Skeletal muscle satellite cell (primary cell): ENCODE measurements around the gene DAB1.

Experiments
- H3K27me3 ChIP-seq: 2 replicates; pipeline ENCODE4 v1.7.0; 2013; ENCODE audit warnings: low read length; ENCODE audit not compliant: control insufficient read depth, insufficient read depth
- H3K36me3 ChIP-seq: 2 replicates; pipeline ENCODE4 v1.7.0; 2013; ENCODE audit warnings: mild to moderate bottlenecking, control low read depth, low read length; ENCODE audit not compliant: insufficient read depth
- H3K4me1 ChIP-seq: 2 replicates; pipeline ENCODE4 v1.7.0; 2013; ENCODE audit warnings: low read length; ENCODE audit not compliant: control insufficient read depth, insufficient read depth
- H3K4me2 ChIP-seq: 2 replicates; pipeline ENCODE4 v1.7.0; 2013; ENCODE audit warnings: mild to moderate bottlenecking, low read length
- H3K4me3 ChIP-seq: 2 replicates; pipeline ENCODE4 v1.7.0; 2013; ENCODE audit warnings: low read length
- H3K9ac ChIP-seq: 2 replicates; pipeline ENCODE4 v1.7.0; 2013; ENCODE audit warnings: mild to moderate bottlenecking, low read depth, low read length, moderate library complexity
- H3K9me3 ChIP-seq: replicated peaks from 2 replicates; pipeline ENCODE4 v1.7.0; 2013; ENCODE audit warnings: mild to moderate bottlenecking, control low read depth, low read length

Gene DAB1

DNA sequence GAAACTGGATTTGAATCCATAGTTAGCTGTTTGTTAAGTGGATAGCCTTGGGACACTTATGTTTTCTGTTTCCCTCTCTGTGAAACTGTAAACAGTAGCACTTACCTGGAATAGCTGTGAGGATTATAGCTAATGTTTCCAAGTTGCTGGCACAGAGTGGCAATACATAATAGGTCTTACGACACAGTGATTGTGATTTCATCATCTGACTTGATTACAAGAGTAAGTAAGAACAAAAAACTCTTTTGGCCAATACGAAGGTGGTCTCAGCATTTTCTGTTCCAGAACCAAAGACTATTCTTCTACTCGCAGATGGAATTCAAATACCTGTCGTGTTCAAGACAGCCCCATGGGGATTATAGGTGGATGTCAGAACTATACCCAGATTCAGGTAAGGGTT, 460.2 kb downstream of the DAB1 start:
- H3K27me3 ChIP-seq: peaks cover 3% of the 10 kb centered on the region

DNA sequence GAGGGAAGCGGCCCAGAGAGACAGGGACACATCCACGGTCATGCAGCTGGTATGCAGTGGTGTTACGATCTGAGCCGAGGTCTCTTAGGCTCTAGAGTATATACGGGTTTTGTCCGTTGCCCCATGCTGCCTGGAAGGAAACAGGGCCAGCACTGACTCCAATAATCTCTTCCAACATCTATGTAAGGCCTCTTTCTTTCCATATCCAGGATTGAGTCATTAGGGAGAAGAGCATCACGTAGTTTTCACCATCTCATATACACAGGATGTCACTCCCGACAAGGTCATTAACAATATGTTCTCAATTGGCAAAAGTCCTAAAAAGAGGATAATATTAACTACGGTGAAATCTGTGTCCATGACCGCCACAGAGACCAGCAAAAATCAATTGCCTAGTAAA, 462.4 kb downstream of the DAB1 start:
- Histone ChIP-seq H3K27me3 (peaks cover 3% of the 10 kb centered on the region), H3K36me3 (no peaks in the 10 kb centered on the region), H3K9me3 (no peaks in the 10 kb centered on the region), H3K4me2 (no peak overlapping the region), H3K4me3 (no peak overlapping the region), H3K4me1 (no peaks in the 10 kb centered on the region), H3K9ac (no peak overlapping the region)

More for the DNA sequence above, 460.2 kb downstream of the DAB1 start:
- Histone ChIP-seq H3K36me3 (no peaks in the 10 kb centered on the region), H3K4me3 (no peak overlapping the region), H3K4me1 (no peaks in the 10 kb centered on the region), H3K4me2 (no peak overlapping the region), H3K9ac (no peak overlapping the region), H3K9me3 (no peaks in the 10 kb centered on the region)

DNA sequence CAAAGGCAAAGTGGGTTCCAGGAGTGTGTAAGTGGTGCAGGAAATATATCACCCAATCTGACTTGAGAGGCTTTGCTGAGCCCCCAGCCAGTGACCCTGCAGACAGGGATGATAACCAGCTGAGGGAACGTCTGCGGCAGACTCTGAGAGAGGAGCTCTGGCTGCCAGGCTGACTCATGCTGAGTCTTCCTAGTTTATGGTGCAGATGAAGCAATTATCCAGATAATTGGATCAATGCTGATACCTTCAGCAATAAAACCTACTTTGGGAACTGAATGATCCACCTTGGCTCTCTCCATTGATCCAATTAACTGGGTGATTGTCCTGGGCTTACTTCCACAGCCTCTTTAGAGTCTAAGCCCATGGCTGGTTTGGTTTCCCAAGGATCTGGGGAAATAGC, 465.3 kb downstream of the DAB1 start:
- Histone ChIP-seq H3K36me3 (no peaks in the 10 kb centered on the region), H3K27me3 (peaks cover 3% of the 10 kb centered on the region), H3K4me2 (no peak overlapping the region), H3K4me1 (no peaks in the 10 kb centered on the region), H3K9ac (no peak overlapping the region), H3K4me3 (no peak overlapping the region), H3K9me3 (no peaks in the 10 kb centered on the region)

DNA sequence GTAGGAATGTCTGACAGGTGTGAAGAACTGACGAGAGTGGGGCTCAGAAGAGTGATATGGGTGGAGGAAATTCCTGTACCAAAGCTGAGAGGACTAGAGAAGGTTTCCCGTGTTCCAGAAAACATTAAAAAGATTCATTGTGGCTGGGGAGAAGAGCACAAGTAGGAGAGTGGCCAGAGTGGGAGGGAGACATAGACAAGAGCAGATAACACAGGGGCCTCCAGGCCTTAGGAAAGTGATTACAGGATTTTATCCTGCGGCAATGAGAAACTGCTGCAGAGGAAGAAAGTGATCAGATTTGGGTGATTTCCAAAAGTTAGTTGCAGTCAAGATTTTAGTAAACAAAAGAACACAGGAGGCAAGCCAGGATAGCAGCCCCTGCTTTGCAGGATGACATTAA, 465.9 kb downstream of the DAB1 start:
- Histone ChIP-seq H3K4me2 (no peak overlapping the region), H3K27me3 (peaks cover 3% of the 10 kb centered on the region), H3K36me3 (no peaks in the 10 kb centered on the region), H3K9me3 (no peaks in the 10 kb centered on the region), H3K9ac (no peak overlapping the region), H3K4me3 (no peak overlapping the region), H3K4me1 (no peaks in the 10 kb centered on the region)

DNA sequence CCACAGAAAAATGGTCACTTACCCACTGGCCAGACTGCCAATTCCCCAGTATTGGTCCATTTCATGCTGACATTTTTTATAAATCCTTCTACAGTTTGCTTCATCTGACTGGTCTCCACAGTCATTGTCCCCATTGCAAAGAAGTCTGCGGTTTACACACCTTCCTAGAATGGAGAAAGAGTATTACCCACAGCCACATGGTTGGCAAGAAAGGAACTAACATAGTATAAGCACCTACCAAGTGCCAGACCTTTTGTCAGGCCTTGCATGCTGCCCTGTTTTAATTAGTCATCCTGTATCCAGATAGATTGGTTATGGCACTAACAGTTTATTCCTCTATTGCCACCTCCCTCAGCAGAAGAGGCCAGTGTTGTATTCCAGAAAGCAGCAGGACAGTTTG, 469.2 kb downstream of the DAB1 start:
- Histone ChIP-seq H3K4me3 (no peak overlapping the region), H3K36me3 (no peaks in the 10 kb centered on the region), H3K9me3 (no peaks in the 10 kb centered on the region), H3K9ac (no peak overlapping the region), H3K4me1 (no peaks in the 10 kb centered on the region), H3K27me3 (no peaks in the 10 kb centered on the region), H3K4me2 (no peak overlapping the region)

DNA sequence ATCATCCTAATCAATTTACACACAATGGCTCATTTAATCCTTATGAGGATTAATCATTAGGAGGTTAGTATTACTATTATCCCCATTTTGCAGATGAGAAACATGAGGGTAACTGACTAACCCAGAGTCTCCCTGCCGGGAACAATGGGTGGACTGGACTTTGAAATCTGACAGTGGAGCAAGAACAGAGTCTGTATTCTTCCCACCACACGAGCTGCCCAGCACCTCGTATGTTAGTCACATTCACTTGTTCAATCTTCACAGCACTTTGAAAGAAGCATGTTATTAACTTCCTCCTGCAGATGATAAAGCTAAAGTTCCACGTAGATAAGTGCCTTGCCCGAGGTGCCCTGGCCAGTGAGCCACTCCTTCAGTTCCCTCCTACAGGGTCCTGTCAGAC, 470.5 kb downstream of the DAB1 start:
- Histone ChIP-seq H3K4me1 (no peaks in the 10 kb centered on the region), H3K4me2 (no peak overlapping the region), H3K4me3 (no peak overlapping the region), H3K9ac (no peak overlapping the region), H3K9me3 (no peaks in the 10 kb centered on the region), H3K36me3 (no peaks in the 10 kb centered on the region), H3K27me3 (no peaks in the 10 kb centered on the region)

DNA sequence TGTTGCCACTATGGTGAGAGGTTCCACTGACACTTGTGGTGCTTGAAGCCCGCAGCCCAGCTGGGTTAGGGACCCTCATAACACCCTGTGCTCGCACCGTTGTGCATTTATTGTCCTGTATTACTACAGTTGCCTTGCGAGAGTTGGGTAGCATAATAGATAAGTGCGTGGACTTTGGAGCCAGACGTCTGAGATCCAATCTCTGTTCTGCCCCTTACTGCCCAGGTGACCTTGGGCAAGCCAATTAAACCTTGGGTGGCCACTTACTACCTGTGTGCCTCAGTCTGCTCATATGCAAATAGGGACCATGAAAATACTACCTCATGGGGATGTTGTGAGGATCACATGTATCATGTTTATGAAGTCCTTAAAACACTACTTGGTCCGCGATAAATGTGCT, 471.4 kb downstream of the DAB1 start:
- H3K4me3 ChIP-seq: no peak overlapping the region
- H3K36me3 ChIP-seq: no peaks in the 10 kb centered on the region
- no peaks in the 10 kb centered on the region for H3K9me3 ChIP-seq
- H3K4me1 ChIP-seq: no peaks in the 10 kb centered on the region
- H3K4me2 ChIP-seq: no peak overlapping the region
- no peaks in the 10 kb centered on the region for H3K27me3 ChIP-seq
- H3K9ac ChIP-seq: no peak overlapping the region

DNA sequence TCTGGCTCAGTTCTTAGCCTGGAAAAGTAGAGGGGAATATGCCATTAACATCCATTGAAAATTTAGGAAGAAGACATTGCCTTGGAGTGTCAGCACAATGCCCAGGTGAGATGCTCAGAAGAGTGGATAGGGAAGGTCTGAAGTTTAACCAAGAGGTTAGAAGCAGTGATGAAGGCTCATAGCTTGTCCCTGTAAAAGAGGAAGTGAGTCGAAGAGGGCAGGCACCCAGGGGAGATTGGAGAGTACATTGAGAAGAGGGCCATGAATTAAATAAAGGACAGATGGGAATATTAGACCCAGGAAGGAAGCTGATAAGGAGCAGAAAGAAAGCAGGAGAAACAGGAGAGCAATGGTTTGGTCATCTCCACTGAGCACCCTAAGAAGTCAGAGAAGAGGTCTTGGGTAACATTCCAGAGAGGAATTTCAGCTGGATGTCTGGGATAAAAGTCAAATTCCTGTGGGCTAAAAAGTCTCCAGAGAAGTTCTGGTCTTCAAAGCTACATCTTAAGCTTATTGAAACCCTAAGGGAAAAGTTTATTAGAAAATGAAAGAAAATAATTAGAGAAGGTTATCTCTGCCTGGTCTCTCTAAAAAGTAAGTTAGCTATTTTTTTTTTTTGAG, 475.3 kb downstream of the DAB1 start:
- H3K4me1 ChIP-seq: no peaks in the 10 kb centered on the region
- no peaks in the 10 kb centered on the region for H3K9me3 ChIP-seq
- no peaks in the 10 kb centered on the region for H3K27me3 ChIP-seq
- H3K4me2 ChIP-seq: no peak overlapping the region
- no peak overlapping the region for H3K9ac ChIP-seq
- H3K4me3 ChIP-seq: no peak overlapping the region
- no peaks in the 10 kb centered on the region for H3K36me3 ChIP-seq
